Measurements from ENCODE around the gene CSGALNACT2.

The CSGALNACT2 gene

GRCh38 chr10:43124574-43125273 lies 13.5 kb upstream of the CSGALNACT2 start:
- DNase-seq (ENCODE audit: low read depth, low spot score), result no peak

DNA sequence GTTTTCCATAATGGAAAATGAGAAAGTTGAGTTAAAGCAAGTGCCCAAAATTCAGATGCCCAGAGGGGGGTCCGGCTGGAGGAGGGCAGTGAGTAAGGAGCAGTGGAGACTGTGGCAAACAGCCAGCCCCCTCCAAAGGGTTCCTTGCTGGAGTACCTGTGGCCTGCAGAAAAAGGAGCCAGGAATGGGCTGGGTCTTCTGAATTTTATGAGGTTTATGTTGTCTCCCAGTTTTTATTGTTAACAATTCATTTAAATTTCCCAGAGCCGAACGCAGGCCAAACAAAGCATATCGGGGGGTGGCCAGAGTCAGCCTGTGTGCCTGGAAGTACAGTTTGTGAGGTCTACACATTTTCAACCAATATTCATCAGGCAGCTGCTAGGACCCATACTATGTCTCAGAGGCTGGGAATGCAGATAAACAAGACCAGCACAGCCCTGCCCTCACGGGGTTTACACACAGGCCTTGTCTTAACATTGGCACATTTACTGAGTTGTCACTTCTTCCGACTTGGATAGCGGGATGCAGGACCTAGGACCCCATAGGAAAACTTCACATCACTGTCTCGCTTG lies 12.9 kb upstream of the CSGALNACT2 start:
- no peak for DNase-seq (ENCODE audit: low read depth, low spot score)

DNA sequence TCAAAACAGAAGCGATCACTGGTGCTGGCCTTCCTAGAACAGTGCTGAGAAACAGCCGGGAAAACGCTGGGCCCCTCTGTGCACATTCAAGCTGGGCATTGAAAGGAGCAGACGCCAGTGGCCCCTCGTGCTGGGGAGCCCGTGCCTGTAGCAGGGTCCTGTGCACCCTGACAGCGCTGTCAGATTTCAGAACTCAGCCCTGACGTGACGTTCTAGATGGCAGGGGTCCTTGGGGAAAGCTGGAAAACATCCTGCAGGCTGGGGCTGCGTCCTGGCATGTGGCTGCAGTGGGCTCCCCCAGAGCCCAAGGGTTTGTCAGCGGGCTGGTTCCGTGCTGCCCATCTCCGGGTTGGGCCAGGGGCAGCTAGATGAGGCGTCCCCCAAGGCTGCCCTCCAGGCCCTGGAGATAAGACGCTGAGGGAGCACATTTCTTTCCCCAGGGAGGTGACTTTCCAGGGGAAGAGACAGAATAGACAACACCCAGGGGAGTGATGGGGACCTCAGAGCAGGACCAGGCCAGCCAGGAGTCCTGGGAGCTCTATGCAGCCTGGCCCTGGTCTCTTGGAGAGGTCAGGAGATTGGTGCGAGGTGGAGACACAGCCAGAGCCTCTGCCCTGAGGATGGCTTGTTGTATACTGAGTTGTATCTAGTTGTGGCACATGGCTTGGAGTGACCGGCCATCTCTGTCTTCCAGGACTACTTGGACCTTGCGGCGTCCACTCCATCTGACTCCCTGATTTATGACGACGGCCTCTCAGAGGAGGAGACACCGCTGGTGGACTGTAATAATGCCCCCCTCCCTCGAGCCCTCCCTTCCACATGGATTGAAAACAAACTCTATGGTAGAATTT lies 12.1 kb upstream of the CSGALNACT2 start:
- DNase-seq (ENCODE audit: low read depth, low spot score), result no peak

DNA sequence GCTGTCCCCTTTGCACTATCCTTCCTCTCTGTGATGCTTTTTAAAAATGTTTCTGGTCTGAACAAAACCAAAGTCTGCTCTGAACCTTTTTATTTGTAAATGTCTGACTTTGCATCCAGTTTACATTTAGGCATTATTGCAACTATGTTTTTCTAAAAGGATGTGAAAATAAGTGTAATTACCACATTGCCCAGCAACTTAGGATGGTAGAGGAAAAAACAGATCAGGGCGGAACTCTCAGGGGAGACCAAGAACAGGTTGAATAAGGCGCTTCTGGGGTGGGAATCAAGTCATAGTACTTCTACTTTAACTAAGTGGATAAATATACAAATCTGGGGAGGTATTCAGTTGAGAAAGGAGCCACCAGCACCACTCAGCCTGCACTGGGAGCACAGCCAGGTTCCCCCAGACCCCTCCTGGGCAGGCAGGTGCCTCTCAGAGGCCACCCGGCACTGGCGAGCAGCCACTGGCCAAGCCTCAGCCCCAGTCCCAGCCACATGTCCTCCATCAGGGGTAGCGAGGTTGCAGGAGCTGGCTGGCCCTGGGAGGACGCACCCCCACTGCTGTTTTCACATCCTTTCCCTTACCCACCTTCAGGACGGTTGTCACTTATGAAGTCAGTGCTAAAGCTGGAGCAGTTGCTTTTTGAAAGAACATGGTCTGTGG lies 11.4 kb upstream of the CSGALNACT2 start:
- no peak for DNase-seq (ENCODE audit: low read depth, low spot score)

DNA sequence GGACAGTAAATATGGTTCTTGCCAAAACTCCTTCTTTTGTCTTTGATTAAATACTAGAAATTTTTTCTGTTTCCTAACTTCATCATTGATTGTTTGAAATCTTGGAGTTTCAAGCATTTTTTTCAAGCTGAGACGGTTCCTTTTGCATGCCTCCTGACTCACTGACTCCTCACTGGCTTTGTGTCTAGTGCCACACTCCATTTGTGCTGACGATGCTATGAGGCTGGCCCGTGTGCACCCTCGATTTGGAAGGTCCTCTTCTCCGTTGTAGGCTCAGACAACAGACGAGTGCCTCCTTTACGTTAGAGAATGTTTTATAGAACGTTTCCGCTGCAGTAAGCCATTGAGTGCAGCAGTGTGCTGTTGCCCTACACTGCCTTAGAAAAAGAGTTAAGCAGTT lies 10.8 kb upstream of the CSGALNACT2 start:
- DNase-seq (ENCODE audit: low read depth, low spot score), result no peak

GRCh38 chr10:43128331-43128730 lies 9.9 kb upstream of the CSGALNACT2 start:
- no peak for DNase-seq (ENCODE audit: low read depth, low spot score)

DNA sequence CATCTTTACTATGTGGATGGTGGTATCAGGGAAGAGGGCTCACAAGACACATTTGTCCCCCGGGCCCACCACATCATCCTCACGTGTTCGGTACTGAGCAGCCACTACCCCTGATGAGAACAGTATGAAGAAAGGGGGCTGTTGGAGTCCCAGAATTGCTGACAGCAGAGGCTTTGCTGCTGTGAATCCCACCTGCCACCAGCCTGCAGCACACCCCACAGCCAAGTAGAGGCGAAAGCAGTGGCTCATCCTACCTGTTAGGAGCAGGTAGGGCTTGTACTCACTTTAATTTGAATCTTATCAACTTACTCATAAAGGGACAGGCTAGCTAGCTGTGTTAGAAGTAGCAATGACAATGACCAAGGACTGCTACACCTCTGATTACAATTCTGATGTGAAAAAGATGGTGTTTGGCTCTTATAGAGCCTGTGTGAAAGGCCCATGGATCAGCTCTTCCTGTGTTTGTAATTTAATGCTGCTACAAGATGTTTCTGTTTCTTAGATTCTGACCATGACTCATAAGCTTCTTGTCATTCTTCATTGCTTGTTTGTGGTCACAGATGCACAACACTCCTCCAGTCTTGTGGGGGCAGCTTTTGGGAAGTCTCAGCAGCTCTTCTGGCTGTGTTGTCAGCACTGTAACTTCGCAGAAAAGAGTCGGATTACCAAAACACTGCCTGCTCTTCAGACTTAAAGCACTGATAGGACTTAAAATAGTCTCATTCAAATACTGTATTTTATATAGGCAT lies 9.1 kb upstream of the CSGALNACT2 start:
- peak; percentile 81 for DNase-seq (ENCODE audit: low read depth, low spot score)

GRCh38 chr10:43130770-43131171 lies 7.5 kb upstream of the CSGALNACT2 start:
- DNase-seq (ENCODE audit: low read depth, low spot score), result no peak

GRCh38 chr10:43131256-43131655 lies 7.0 kb upstream of the CSGALNACT2 start:
- DNase-seq (ENCODE audit: low read depth, low spot score), result no peak

- no peak for DNase-seq (ENCODE audit: low read depth, low spot score)
Observed at GRCh38 chr10:43131906-43132305, 6.3 kb upstream of the CSGALNACT2 start.

GRCh38 chr10:43132867-43133787 lies 5.1 kb upstream of the CSGALNACT2 start:
- no peak for DNase-seq (ENCODE audit: low read depth, low spot score)

- DNase-seq (ENCODE audit: low read depth, low spot score), result no peak
Observed at GRCh38 chr10:43134126-43134905, 3.9 kb upstream of the CSGALNACT2 start.

- DNase-seq (ENCODE audit: low read depth, low spot score), result no peak
Observed at GRCh38 chr10:43135064-43135463, 3.2 kb upstream of the CSGALNACT2 start.

DNA sequence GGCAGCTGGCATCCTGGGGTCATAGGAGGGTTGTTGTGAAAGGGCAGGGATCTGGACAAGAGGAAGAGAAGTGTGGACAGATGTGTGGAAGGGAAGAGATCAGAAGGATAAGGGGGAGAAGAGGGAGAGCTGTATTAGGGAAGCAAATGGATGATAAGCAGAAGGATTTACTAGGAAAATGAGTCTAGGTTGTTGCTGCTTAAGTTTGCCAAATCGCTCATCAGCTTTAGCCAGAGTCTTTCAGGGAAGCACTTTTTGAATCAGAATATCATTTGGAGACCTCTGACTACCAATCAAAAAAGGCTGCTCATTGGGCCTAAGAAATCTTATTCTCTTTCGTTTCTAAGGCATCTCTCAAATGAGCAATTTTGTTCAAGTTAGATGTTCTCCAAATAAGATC lies 2.6 kb upstream of the CSGALNACT2 start:
- no peak for DNase-seq (ENCODE audit: low read depth, low spot score)

DNA sequence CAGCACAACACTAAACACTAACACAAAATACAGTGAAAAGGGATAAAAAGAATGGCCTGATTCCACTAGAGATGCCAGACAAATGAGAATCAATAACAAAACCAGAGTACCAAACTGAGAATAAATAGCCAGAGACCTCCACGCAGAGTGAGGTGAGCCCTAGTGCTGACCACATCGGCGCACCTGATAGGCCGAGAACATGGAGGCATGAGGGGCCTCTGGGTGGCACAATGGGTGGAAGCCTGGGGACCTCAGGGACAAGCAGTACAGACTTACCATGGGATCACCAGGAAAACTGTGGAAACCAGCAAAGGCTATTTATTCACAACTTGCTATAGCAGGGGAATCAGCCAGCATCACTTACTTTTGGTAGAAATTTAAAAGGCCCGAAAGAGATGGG lies 1.8 kb upstream of the CSGALNACT2 start:
- no peak for DNase-seq (ENCODE audit: low read depth, low spot score)

- no peak for DNase-seq (ENCODE audit: low read depth, low spot score)
Observed at GRCh38 chr10:43136995-43137716, 1.1 kb upstream of the CSGALNACT2 start.

GRCh38 chr10:43137717-43138020 lies 576 bp upstream of the CSGALNACT2 start:
- DNase-seq (ENCODE audit: low read depth, low spot score), result no peak

GRCh38 chr10:43138757-43139241 lies 554 bp downstream of the CSGALNACT2 start:
- DNase-seq (ENCODE audit: low read depth, low spot score), result no peak

GRCh38 chr10:43141421-43141820 lies 3.2 kb downstream of the CSGALNACT2 start:
- no peak for DNase-seq (ENCODE audit: low read depth, low spot score)

Measured in smooth muscle cell of the brain vasculature (primary cell).